T-cell (primary cell): ENCODE results near the gene NPRL2. TPM values are rescaled to one million over a fixed set of nuclear protein-coding genes. Genes with fewer than 3 reads are reported as not detected.

Source experiments
- ATAC-seq, 4 experiments: fragments of 200-7000 bp in 3 of 4; fragments of 150-1000 bp in 1 of 4; cut with Tn5 transposase; replicated peaks in 1 of 4; 1 replicate in 3 of 4; 2 replicates in 1 of 4; pipeline ENCODE4 v1.10.0; 2021; ENCODE audit warnings: moderate library complexity in 3 of 4, mild to moderate bottlenecking in 2 of 4, moderate number of reproducible peaks in 1 of 4
- CTCF ChIA-PET, 2 donors: fragments of 300-600 bp; sonication (Branson Sonifier 250); formaldehyde crosslinking; loops; one replicate each; lab custom pipeline; 2022; ENCODE audit warnings: antibody characterized with exemption in 2 of 2; lab: Charles Lee
- POLR2A ChIA-PET, 2 donors: fragments of 300-600 bp; sonication (Branson Sonifier 250); formaldehyde crosslinking; loops; one replicate each; lab custom pipeline; 2022; ENCODE audit warnings: antibody characterized with exemption in 2 of 2; lab: Charles Lee
- DNase-seq, 35 experiments: peaks; one replicate each; pipeline versions ENCODE4 v3.0.0 to v3.0.0-alpha.2; 2013 to 2023
- H3K27ac ChIP-seq: one replicate; pipeline ENCODE4 v1.5.1; 2013; ENCODE audit warnings: low read length
- H3K27me3 ChIP-seq, 2 experiments: replicated peaks in 1 of 2; 1 replicate in 1 of 2; 2 replicates in 1 of 2; pipeline versions ENCODE4 v1.6.1 to v1.7.0; 2013; ENCODE audit warnings: low read length in 1 of 2, mixed read lengths in 1 of 2; ENCODE audit not compliant: control insufficient read depth in 2 of 2, insufficient read depth in 2 of 2; ENCODE audit errors: extremely low read depth in 1 of 2
- H3K36me3 ChIP-seq, 2 donors: 1 replicate in 1 of 2; 2 replicates in 1 of 2; pipeline versions ENCODE4 v1.6.1 to v1.7.0; 2013; ENCODE audit warnings: low read length in 1 of 2; ENCODE audit not compliant: control insufficient read depth in 2 of 2, insufficient read depth in 1 of 2; ENCODE audit errors: extremely low read depth in 1 of 2
- H3K4me1 ChIP-seq, 2 experiments: 1 replicate in 1 of 2; 2 replicates in 1 of 2; pipeline versions ENCODE4 v1.6.1 to v1.7.0; 2013; ENCODE audit warnings: low read length in 2 of 2, mixed read lengths in 1 of 2; ENCODE audit not compliant: insufficient read depth in 2 of 2, control insufficient read depth in 1 of 2; ENCODE audit errors: extremely low read depth in 1 of 2
- H3K4me3 ChIP-seq, 2 donors: 1 replicate in 1 of 2; 2 replicates in 1 of 2; pipeline versions ENCODE4 v1.5.1 to v1.7.0; 2013; ENCODE audit warnings: mild to moderate bottlenecking in 2 of 2, low read length in 1 of 2, moderate library complexity in 1 of 2; ENCODE audit not compliant: control insufficient read depth in 1 of 2; ENCODE audit errors: extremely low read depth in 1 of 2
- H3K9me3 ChIP-seq: 2 replicates; pipeline ENCODE4 v1.7.0; 2013
- H3K27ac Mint-ChIP-seq, 2 donors: one replicate each; pipeline ENCODE4 v1.8.0; 2020 to 2021; ENCODE audit warnings: mild to moderate bottlenecking in 2 of 2, mixed read lengths in 2 of 2
- H3K27me3 Mint-ChIP-seq, 2 donors: one replicate each; pipeline ENCODE4 v1.8.0; 2021 to 2022; ENCODE audit warnings: mixed read lengths in 2 of 2
- H3K36me3 Mint-ChIP-seq: one replicate; pipeline ENCODE4 v1.8.0; 2021; ENCODE audit warnings: mixed read lengths
- H3K4me1 Mint-ChIP-seq, 3 donors: one replicate each; pipeline ENCODE4 v1.8.0; 2020 to 2022; ENCODE audit warnings: mixed read lengths in 3 of 3, mild to moderate bottlenecking in 1 of 3
- H3K4me3 Mint-ChIP-seq, 3 donors: one replicate each; pipeline ENCODE4 v1.8.0; 2020 to 2022; ENCODE audit warnings: mild to moderate bottlenecking in 3 of 3, mixed read lengths in 3 of 3, moderate library complexity in 3 of 3
- H3K9me3 Mint-ChIP-seq, 3 donors: one replicate each; pipeline ENCODE4 v1.8.0; 2020 to 2022; ENCODE audit warnings: mixed read lengths in 3 of 3
- WGBS: methylation state at CpG from one replicate; pipeline ENCODE4 v1.1.5; 2013; ENCODE audit warnings: missing lambda C conversion rate; ENCODE audit not compliant: insufficient coverage; 5-methylcytosine and 5-hydroxymethylcytosine counted together
- total RNA-seq, 35 experiments: library from RNA in 6 of 35; stranded (reverse) in 6 of 35; fragments of 120-200 nt in 1 of 35; gene quantifications; one replicate each; pipeline versions ENCODE4 v1.2.1 to v1.2.4 and lab custom pipeline; 2013 to 2026

The NPRL2 gene
- total RNA-seq, 5 donors from 2014 or later (not counting 1 experiment from before 2014, with no cell fraction given) = 26.6 to 52.2 (median 48.1) TPM

DNA sequence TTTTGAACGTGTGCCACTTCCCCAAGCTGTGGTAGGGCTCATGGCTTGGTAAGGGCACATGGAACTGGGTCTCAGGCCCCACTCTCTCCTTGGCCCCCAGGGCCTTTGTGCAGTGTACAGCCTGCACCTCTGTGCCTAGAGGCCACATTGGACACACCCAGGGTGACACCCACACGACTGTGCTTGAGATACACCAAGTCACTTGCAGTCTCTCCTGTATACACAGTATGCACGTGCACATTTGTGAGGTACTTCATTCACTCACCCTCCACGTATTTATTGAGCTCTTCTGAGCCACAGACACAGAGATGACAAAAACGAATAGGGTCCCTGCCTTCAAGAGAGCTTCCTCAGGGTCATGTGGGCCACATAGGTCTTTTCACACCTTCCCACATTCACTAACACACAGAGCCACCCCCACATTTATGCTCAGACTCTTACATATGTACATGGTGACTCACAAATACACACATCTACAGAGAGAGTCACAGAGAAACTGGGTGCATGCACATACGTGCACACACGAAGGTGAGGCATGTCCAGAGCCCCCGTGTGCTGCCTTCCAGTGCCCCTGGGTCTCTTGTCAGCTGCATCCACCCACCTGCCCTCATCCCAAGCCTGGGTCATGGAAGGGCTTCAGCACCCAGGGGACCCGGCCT, 18.6 kb upstream of the NPRL2 start:
- ChIA-PET CTCF (interaction anchor here in 1 of 2 donors (0.6 kb wide), 1 partner anchor 1279 kb away, joined by 4 read pairs; no protein-coding TSS in a partner anchor), POLR2A (no interaction called here)
- peaks cover 25 to 42% (median 38%) of the 10 kb centered on the region in 3 donors for H3K4me1 Mint-ChIP-seq
- ATAC-seq = no peak
- H3K36me3 Mint-ChIP-seq = no peaks in the 10 kb centered on the region
- H3K9me3 ChIP-seq = no peaks in the 10 kb centered on the region
- H3K4me1 ChIP-seq = peaks cover 15 to 38% of the 10 kb centered on the region in 2 experiments
- no peaks in the 10 kb centered on the region for H3K27me3 Mint-ChIP-seq
- H3K9me3 Mint-ChIP-seq = no peaks in the 10 kb centered on the region
- no peak overlapping the region for H3K4me3 ChIP-seq
- peaks cover 0 to 4% of the 10 kb centered on the region in 2 donors for H3K36me3 ChIP-seq
- WGBS = 58% methylated on average over 9 of the region's 9 CpGs
- no peak overlapping the region for H3K27ac Mint-ChIP-seq
- H3K27ac ChIP-seq = no peak overlapping the region
- H3K4me3 Mint-ChIP-seq = no peak overlapping the region
- peaks cover 0 to 3% of the 10 kb centered on the region in 2 experiments for H3K27me3 ChIP-seq
- DNase-seq = no peak

DNA sequence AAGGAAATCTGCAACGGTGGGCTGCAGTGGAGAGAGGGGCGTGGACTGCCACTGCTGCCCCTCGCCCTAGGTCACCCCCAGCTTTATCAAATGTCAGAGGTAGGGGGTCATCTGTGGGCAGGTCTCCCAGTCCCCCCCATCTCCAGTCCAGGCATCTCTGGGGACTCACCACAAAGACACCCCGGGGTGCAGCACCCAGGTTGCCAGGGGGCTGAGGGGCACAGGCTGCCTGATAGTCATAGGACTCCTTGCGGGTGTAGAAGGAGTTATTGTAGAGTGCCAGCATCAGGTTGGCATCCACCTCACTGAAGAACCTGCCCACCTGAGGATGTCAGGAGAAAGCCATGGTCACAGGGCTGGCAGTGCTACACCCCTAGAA, 15.3 kb upstream of the NPRL2 start:
- H3K9me3 ChIP-seq = no peaks in the 10 kb centered on the region
- H3K36me3 ChIP-seq = peaks cover 0 to 4% of the 10 kb centered on the region in 2 donors
- no CpG with 5 or more reads among the region's 5 CpGs for WGBS
- peak overlapping the region; percentile 68 for H3K27ac ChIP-seq
- H3K27me3 ChIP-seq = no peaks in the 10 kb centered on the region
- POLR2A ChIA-PET = interaction anchor here in 1 of 2 donors (0.6 to 1.1 kb wide), 3 partner anchors 9 to 37 kb away, joined by 3 to 8 read pairs (median 3); no protein-coding TSS in a partner anchor
- Mint-ChIP-seq H3K36me3 (no peaks in the 10 kb centered on the region), H3K4me3 (peak overlapping the region; percentile 86 to 89 (median 88)), H3K4me1 (peaks cover 17 to 35% (median 23%) of the 10 kb centered on the region in 3 donors), H3K9me3 (no peaks in the 10 kb centered on the region), H3K27ac (peak overlapping the region; percentile 87 to 95), H3K27me3 (no peaks in the 10 kb centered on the region)
- H3K4me3 ChIP-seq = peak overlapping the region; percentile 65 to 85
- ATAC-seq = no peak
- no peak for DNase-seq
- CTCF ChIA-PET = interaction anchor here in 1 of 2 donors (1.0 to 1.2 kb wide), 2 partner anchors 16 to 29 kb away, joined by 4 read pairs; no protein-coding TSS in a partner anchor
- H3K4me1 ChIP-seq = peaks cover 11 to 31% of the 10 kb centered on the region in 2 experiments

DNA sequence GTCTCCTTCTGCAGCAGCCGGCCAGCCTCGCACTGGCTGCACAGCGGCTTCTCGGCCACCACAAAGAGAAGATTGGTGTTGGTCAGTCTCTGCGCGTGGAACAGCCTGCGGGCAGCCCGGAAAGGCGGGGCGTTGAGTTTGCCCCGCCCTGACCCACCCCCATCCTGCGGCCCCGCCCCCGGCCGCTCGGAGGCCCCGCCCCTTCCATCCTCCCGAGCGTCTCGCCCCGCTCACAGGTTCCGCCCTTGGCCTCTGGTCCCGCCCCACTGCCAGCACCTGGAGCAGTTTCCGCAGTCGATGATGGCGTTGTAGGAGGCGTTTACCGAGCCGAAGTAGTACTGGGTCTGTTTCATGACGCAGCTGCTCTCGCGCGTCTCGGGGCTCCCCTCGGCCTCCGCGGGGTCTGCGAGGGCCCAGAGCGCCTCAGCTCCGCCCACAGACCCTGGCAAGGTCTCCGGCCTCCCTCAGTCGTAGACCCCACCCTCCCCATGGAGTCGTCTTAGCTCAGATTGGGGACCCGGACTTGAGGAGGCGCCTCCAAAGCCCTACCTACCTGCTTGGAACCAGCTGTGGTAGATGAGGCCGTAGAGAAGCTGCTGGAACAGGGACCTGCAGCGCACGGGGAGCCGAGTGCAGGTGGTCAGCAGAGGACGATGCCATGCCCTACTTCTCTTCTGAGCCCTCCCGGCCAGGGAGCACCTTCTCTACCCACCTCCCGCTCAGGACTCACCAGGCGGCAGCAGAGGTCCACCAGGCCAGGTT, 14.7 kb upstream of the NPRL2 start:
- no peaks in the 10 kb centered on the region for H3K9me3 Mint-ChIP-seq
- peak overlapping the region; percentile 87 to 95 for H3K27ac Mint-ChIP-seq
- Histone ChIP-seq H3K27ac (peak overlapping the region; percentile 68), H3K27me3 (no peaks in the 10 kb centered on the region), H3K36me3 (peaks cover 0 to 4% of the 10 kb centered on the region in 2 donors), H3K9me3 (no peaks in the 10 kb centered on the region), H3K4me3 (peak overlapping the region; percentile 65 to 85), H3K4me1 (peaks cover 11 to 31% of the 10 kb centered on the region in 2 experiments)
- 1% methylated on average over 24 of the region's 53 CpGs for WGBS
- ChIA-PET CTCF (interaction anchor here in 1 of 2 donors (0.6 to 1.2 kb wide), 3 partner anchors 16 to 1022 kb away, joined by 4 read pairs; no protein-coding TSS in a partner anchor), POLR2A (interaction anchor here in 1 of 2 donors (0.6 to 1.1 kb wide), 3 partner anchors 8 to 37 kb away, joined by 3 to 8 read pairs (median 3); no protein-coding TSS in a partner anchor)
- no peaks in the 10 kb centered on the region for H3K27me3 Mint-ChIP-seq
- H3K36me3 Mint-ChIP-seq = no peaks in the 10 kb centered on the region
- ATAC-seq (peak; percentile 95 to 97 (median 96)), DNase-seq (peak; percentile 89 to 97 (median 94))
- peaks cover 17 to 35% (median 23%) of the 10 kb centered on the region in 3 donors for H3K4me1 Mint-ChIP-seq
- H3K4me3 Mint-ChIP-seq = peak overlapping the region; percentile 86 to 89 (median 88)

DNA sequence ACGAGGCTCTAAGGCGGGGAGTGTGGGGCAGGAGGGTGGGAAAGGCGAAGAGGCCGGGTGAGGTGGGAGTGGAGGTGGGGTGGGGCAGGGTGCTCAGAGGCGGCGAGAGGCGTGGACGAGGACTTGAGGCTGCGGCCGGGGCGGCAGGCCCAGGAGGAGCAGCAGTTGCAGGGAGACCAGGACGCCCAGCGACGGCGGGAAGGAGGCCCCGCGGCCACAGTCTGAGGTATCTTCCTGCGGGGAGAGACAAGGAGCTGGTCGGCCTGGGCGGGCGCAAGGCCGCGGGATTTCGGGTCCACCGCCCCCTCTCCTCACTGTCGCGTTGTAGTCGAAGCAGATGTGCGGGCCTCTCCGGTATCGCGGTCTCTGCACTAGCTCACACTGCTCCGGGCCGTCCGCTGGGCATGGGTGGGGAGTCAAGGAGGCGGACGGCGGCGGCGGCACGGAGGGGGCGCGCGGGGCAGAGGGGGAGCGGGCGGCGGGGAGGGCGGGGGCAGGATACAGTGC, 14.1 kb upstream of the NPRL2 start:
- Mint-ChIP-seq H3K27me3 (no peaks in the 10 kb centered on the region), H3K4me3 (peak overlapping the region; percentile 86 to 89 (median 88)), H3K4me1 (peaks cover 20 to 40% (median 27%) of the 10 kb centered on the region in 3 donors), H3K36me3 (no peaks in the 10 kb centered on the region), H3K27ac (peak overlapping the region in 1 of 2 donors; percentile 52), H3K9me3 (no peaks in the 10 kb centered on the region)
- no peak for DNase-seq
- peaks cover 11 to 34% of the 10 kb centered on the region in 2 experiments for H3K4me1 ChIP-seq
- H3K36me3 ChIP-seq = peaks cover 0 to 4% of the 10 kb centered on the region in 2 donors
- no peak overlapping the region for H3K27ac ChIP-seq
- peak; percentile 20 to 36 (median 26) for ATAC-seq
- ChIA-PET CTCF (interaction anchor here in 1 of 2 donors (0.6 to 1.2 kb wide), 2 partner anchors 27 to 1023 kb away, joined by 4 read pairs; no protein-coding TSS in a partner anchor), POLR2A (no interaction called here)
- H3K27me3 ChIP-seq = no peaks in the 10 kb centered on the region
- 34% methylated on average over 26 of the region's 48 CpGs for WGBS
- H3K4me3 ChIP-seq = peak overlapping the region; percentile 38 to 65
- H3K9me3 ChIP-seq = no peaks in the 10 kb centered on the region

DNA sequence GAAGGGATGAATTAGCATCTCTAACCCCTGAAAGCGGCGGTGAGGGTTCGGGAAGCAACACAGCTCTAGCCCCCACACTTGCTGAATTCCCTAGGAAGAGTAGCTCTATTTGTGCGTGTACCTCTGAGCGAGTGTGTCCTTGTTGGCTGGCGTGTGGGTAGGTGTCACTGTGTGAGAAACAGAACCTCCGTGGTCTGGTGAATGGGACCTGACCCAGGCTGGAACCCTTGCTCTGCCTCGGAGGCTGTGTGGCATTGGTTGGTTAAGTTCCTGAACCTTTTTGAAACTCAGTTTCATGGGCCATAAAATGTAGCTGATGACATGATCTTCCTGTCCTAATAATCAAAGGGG, 9.2 kb upstream of the NPRL2 start:
- H3K36me3 Mint-ChIP-seq = peaks cover 4% of the 10 kb centered on the region
- H3K4me1 Mint-ChIP-seq = peaks cover 30 to 47% (median 44%) of the 10 kb centered on the region in 3 donors
- H3K4me3 Mint-ChIP-seq = peak overlapping the region; percentile 93 to 97 (median 96)
- H3K27ac Mint-ChIP-seq = peak overlapping the region; percentile 95
- Histone ChIP-seq H3K9me3 (no peaks in the 10 kb centered on the region), H3K4me1 (peaks cover 25 to 53% of the 10 kb centered on the region in 2 experiments), H3K36me3 (peaks cover 4 to 22% of the 10 kb centered on the region in 2 donors), H3K27me3 (no peaks in the 10 kb centered on the region), H3K27ac (no peak overlapping the region), H3K4me3 (peak overlapping the region in 1 of 2 donors; percentile 82)
- 11% methylated on average over 3 of the region's 8 CpGs for WGBS
- DNase-seq (no peak), ATAC-seq (peak in 3 of 4 experiments; percentile 9 to 18 (median 11))
- POLR2A ChIA-PET = interaction anchor here in 1 of 2 donors (0.8 kb wide), 1 partner anchor 9 kb away, joined by 3 read pairs; no protein-coding TSS in a partner anchor
- H3K9me3 Mint-ChIP-seq = no peaks in the 10 kb centered on the region
- CTCF ChIA-PET = interaction anchor here in 1 of 2 donors (1.6 kb wide), 1 partner anchor 9 kb away, joined by 5 read pairs; the partner anchor contains the start of genes CYB561D2 and NPRL2
- H3K27me3 Mint-ChIP-seq = no peaks in the 10 kb centered on the region
